GM12875 (cell line): ENCODE measurements around the gene GRIK3.

Source experiments
- H3K4me3 ChIP-seq: one replicate; pipeline ENCODE4 v1.5.1; 2011; ENCODE audit warnings: low read depth, low read length, control low read depth
- TF ChIP-seq, protein P1 (sequence below): IDR thresholded peaks from 2 replicates; pipeline ENCODE4 v1.5.1; 2011; ENCODE audit warnings: low read depth, mild to moderate bottlenecking, control low read depth, inconsistent platforms, low read length, moderate library complexity, borderline replicate concordance; ENCODE audit not compliant: insufficient read depth

GRIK3 gene

DNA sequence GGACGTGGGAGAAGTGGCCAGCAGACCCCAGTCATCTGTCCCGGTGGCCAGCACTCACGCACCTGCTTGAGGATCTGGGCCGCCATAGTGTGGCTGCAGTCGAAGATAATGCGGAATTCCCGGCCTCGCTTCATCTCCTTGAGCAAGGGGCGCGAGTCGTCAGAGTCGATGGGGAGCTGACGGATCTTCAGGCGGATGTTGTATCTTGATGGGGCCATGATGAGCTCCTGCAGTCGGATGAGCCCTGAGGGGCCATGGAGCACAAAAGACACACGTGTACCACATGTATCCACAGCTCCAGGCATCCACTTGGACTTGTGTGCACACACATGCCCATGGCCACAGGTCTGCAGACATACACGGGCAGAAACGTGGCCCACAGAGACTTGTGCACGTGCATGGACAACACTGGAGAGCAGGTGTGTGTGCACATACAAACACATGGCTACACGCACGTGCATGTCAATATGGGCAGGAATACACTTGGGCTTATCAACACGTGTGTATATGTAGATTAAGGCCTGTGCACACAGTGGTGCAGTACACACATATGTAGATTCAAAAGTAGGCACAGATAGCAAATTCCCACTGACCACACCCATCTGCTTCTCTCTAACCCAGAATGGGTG is 162.1 kb downstream of the GRIK3 start:
- TF ChIP-seq, protein P1, sequence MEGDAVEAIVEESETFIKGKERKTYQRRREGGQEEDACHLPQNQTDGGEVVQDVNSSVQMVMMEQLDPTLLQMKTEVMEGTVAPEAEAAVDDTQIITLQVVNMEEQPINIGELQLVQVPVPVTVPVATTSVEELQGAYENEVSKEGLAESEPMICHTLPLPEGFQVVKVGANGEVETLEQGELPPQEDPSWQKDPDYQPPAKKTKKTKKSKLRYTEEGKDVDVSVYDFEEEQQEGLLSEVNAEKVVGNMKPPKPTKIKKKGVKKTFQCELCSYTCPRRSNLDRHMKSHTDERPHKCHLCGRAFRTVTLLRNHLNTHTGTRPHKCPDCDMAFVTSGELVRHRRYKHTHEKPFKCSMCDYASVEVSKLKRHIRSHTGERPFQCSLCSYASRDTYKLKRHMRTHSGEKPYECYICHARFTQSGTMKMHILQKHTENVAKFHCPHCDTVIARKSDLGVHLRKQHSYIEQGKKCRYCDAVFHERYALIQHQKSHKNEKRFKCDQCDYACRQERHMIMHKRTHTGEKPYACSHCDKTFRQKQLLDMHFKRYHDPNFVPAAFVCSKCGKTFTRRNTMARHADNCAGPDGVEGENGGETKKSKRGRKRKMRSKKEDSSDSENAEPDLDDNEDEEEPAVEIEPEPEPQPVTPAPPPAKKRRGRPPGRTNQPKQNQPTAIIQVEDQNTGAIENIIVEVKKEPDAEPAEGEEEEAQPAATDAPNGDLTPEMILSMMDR, result no peak
- H3K4me3 ChIP-seq, result no peak overlapping the region

DNA sequence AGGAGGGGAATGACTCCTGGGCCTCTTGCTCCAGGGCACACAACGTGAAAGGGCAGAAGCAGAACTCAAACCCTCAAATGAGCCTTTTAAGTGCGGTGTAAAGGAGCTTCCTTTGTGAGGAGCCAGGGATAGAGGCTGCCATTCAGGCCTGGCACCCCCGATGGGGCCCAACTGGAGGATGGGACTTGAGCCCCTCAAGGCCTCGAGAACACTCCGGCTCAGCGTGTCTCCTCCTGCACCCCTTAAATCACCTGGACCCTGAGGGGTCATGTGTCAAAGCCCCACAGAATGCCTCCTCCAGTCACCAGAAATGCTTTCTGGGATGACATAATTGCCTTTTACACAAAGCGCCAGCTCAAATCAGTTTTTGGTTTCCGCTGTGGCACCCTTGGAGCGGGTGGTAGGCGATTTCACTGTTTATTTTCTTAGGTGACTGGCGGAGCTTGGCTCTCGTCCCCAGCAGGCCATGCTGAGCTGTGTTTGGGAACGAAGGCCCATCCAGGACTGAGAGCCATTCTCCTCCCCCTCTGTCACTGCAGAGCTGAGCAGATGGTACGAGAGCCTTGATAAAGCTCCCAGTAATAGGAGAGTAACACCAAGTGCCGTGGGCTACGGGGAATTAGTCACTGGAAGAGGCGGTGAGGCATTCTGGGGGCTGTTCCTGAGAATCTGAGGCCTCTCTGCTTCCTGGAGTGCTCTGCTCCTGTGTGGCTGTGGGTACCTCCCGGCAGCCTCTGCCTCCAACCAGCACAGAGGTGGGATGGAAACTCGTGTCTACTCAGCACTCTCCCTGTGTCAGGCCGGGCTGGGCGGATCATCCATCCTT is 163.0 kb downstream of the GRIK3 start:
- H3K4me3 ChIP-seq, result no peak overlapping the region
- TF ChIP-seq, protein P1, result no peak

DNA sequence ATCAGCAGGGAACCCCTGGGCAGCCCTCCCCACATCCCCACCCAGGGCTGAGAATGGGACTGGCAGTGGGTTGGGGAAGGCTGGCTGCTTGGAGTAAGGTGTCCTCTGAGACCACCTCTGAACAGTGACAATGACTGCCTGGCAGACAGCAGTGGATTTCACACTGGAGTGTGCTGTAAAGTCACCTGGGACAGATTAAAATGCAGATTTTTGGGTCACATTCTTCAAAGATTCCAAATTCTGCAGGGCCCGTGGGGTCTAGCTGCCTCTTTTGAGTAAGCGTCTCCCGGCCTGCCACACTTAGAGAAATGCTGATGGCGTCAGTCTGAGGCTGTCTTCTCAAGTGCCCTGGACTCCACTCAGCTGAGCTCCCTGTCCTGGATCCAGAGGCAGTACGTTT is 164.5 kb downstream of the GRIK3 start:
- TF ChIP-seq, protein P1, result no peak
- no peak overlapping the region for H3K4me3 ChIP-seq

DNA sequence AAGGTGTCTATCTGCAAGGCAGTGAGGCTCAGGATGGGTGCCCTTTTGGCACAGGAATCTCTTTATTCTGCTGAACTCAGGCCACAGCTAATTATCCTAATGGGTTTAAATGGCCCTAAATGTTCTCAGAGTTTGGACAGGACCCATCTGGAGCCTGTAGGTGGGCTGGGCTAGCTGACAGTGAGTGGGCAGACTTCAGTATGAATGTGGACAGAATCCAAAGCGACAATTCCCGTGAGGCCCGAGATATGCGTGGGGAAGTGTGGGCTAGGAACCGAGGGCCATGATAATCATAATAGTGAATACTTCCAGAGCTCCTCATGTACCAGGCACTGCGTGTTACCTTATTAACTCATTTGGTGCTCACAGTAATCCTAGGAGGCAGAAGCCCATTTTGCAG is 165.3 kb downstream of the GRIK3 start:
- H3K4me3 ChIP-seq, result no peak overlapping the region
- TF ChIP-seq, protein P1, result no peak

DNA sequence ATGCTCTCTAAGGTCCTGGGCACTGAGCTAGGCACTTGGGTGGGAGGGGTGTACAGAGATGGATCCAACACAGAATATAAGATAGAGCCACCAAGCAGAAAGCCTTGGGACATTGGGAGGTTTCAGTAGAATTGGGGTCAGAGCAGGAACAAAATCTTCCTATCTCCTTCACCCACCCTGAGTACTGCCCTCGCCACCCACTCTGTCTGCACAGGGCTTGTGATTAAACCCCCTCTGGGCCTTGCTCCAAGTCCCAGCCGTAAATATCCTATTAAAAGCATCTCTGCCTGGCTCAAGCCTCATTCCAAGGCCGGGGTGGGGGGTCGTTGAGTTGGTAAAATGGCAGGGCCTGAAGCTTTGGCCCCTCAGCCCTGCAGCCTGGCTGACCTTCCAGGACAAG is 166.7 kb downstream of the GRIK3 start:
- TF ChIP-seq, protein P1, result no peak

DNA sequence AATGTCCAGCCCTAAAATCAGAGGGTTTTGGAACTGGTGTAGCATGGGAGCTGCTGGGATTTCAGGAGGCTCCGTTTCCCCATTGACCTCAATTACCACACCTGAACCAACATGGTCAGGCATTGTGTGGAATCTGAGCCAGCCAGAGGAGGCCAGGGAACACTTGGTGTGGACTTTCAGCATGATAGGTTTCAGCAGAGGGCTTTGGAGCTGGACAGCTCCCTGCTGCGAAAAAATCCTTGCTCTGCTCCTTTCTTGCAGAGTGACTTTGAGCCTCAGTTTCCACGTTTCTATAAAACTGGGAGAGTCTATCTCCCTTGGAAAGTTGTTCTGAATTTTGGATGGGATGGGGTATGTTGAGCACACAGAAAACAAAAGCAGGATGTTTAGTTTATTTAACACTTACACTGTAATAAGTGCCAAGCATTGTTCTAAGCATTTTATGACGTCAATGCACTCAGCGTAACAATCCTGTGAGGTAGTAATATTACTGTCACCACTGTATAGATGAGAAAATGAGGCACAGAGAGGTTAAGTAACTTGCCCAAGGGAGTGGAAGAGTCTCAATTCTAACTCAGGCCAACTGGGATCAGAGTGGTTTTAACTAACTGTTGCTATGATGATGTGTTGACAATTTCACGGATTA is 168.0 kb downstream of the GRIK3 start:
- TF ChIP-seq, protein P1, result no peak
- H3K4me3 ChIP-seq, result no peak overlapping the region

More for the DNA sequence above, 166.7 kb downstream of the GRIK3 start:
- H3K4me3 ChIP-seq, result no peak overlapping the region
